Erythroblast (primary cell): ENCODE results near the gene TFPI2.

Experiments
- GATA1 ChIP-seq: IDR thresholded peaks from 2 replicates; pipeline ENCODE4 v1.6.1; 2011; ENCODE audit warnings: low read depth, mild to moderate bottlenecking, control low read depth, low read length, moderate library complexity
- POLR2A ChIP-seq: IDR thresholded peaks from 2 replicates; pipeline ENCODE4 v1.6.1; 2011; ENCODE audit warnings: mild to moderate bottlenecking, low read length

DNA sequence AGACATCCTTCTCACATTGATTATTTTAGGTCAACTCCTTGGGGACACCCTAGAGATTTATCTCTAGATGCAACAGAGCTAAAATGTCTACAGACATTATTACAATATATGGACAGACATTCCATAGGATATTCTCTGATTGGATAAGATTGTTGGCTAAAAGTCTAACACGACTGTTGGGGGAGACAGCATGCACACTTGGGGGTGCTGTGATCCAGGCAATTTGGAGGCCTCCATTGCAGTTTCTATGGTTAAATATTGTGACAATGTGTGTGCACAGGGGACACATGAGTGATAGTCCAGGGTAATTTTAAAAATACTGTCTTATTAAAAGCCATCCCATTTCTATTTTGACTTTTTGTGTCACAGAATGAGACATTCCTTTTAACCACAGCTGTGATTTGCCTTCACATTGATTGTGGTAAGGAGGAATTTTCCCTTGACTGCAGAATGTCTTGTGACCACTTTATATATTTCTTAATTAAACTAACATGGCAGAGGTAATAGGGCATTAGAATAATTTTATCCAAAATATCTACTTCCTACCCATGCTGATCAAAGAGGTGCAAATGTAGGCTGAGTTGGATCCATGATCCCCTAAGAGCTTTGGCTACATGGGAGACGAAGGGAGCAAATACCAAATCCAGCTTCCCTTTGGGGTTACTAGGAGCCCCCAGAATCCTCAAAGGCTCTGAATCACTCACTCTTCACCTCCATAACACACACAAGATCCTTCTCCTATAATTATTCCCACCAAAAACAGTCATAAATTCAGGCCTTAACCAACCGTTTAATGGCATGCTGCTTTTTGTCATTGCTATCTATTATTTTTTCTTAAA, 7.3 kb downstream of the TFPI2 start:
- TF ChIP-seq POLR2A (no peak), GATA1 (no peak)
